H54 (cell line): ENCODE measurements around the gene BTG2.

ENCODE experiments used
- DNase-seq: peaks from one replicate; pipeline ENCODE4 v3.0.0; 2011; ENCODE audit warnings: low spot score, mixed read lengths; ENCODE audit not compliant: insufficient read length
- FAIRE-seq: peaks from 3 replicates; lab custom pipeline; 2011; peaks lifted over from hg19 to GRCh38; lab: Jason Lieb, UNC
- POLR2A ChIP-seq: IDR thresholded peaks from 2 replicates; pipeline ENCODE4 v1.6.1; 2011; ENCODE audit warnings: low read depth, mild to moderate bottlenecking, low read length

The BTG2 gene

GRCh38 chr1:203322500-203323179 lies 17.3 kb downstream of the BTG2 start:
- no peak for FAIRE-seq
- no peak for TF ChIP-seq POLR2A

GRCh38 chr1:203323587-203323986 lies 18.3 kb downstream of the BTG2 start:
- no peak for FAIRE-seq
- no peak for TF ChIP-seq POLR2A

More at GRCh38 chr1:203322500-203323179, 17.3 kb downstream of the BTG2 start:
- DNase-seq = no peak

GRCh38 chr1:203324105-203325025 lies 19.0 kb downstream of the BTG2 start:
- DNase-seq (no peak), FAIRE-seq (no peak)
- no peak for TF ChIP-seq POLR2A

More at GRCh38 chr1:203323587-203323986, 18.3 kb downstream of the BTG2 start:
- DNase-seq = no peak

- FAIRE-seq = no peak
- TF ChIP-seq POLR2A = no peak
Measured at GRCh38 chr1:203325026-203325417, 19.7 kb downstream of the BTG2 start.

GRCh38 chr1:203325418-203326091 lies 20.2 kb downstream of the BTG2 start:
- DNase-seq (no peak), FAIRE-seq (no peak)
- TF ChIP-seq POLR2A = no peak

More at GRCh38 chr1:203325026-203325417, 19.7 kb downstream of the BTG2 start:
- DNase-seq = no peak

- TF ChIP-seq POLR2A = no peak
- DNase-seq = peak; percentile 90
- FAIRE-seq = no peak
Measured at GRCh38 chr1:203326830-203327683, 21.7 kb downstream of the BTG2 start.

GRCh38 chr1:203327684-203328457 lies 22.6 kb downstream of the BTG2 start:
- DNase-seq = no peak
- TF ChIP-seq POLR2A = no peak
- FAIRE-seq = no peak

GRCh38 chr1:203328714-203329122 lies 23.4 kb downstream of the BTG2 start:
- no peak for TF ChIP-seq POLR2A
- FAIRE-seq = no peak
- DNase-seq = no peak

- no peak for TF ChIP-seq POLR2A
- DNase-seq (no peak), FAIRE-seq (no peak)
Measured at GRCh38 chr1:203331224-203331623, 25.9 kb downstream of the BTG2 start.

- no peak for DNase-seq
- FAIRE-seq = no peak
- no peak for TF ChIP-seq POLR2A
Measured at GRCh38 chr1:203335503-203335902, 30.2 kb downstream of the BTG2 start.

- no peak for DNase-seq
- FAIRE-seq = no peak
- TF ChIP-seq POLR2A = no peak
Measured at GRCh38 chr1:203336097-203336496, 30.8 kb downstream of the BTG2 start.

- DNase-seq (peak; percentile 56), FAIRE-seq (no peak)
- no peak for TF ChIP-seq POLR2A
Measured at GRCh38 chr1:203338335-203339036, 33.2 kb downstream of the BTG2 start.
